HG03060 (cell line): ENCODE measurements around the gene LGR5.
"Not testable (repeated sequence)": the region's sequence is repeated elsewhere in the genome, so short reads cannot be mapped to it uniquely, and the experiment has no call there.

Source experiments
- ATAC-seq: cut with Tn5 transposase; IDR thresholded peaks from one replicate; pipeline ENCODE4 v1.9.1; 2021; ENCODE audit warnings: low read depth, moderate number of reproducible peaks; ENCODE audit not compliant: unreplicated experiment

Gene LGR5

DNA sequence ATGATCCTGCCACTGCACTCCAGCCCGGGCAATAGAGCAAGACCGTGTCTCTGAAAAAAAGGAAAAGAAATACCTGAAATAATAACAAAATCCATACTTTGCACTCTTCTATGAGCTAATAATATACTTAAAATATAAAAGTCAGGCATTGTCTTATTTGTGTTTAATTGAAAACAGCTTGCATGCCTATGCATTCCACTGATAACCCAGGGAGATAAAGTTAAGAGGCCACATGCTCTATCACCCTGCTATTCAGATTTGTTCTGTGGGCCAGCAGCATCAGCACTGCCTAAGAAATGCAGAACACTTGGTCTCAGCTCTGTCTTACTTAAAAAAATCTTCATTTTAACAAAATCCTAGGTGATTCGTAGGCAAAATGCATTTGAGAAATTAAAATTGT, 99.2 kb downstream of the LGR5 start:
- no peak for ATAC-seq

DNA sequence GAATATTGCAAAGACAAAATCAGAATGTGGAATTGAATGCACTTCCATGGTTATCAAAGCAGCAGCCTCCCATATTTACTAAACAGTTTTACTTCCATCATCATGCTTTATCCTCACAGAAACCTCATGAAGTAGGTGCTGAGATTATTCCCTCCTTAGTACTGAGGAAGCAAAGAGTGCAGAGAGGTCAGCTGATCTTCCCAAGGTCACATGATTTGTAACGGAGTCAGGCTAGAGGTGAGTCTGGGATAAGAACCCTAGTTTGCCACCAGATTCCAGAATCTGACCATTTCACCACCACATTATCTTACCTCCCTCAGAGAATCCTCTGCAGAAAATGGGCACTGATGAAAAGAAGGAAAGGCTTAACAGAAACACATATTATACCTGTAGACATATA, 102.0 kb downstream of the LGR5 start:
- ATAC-seq, result no peak

DNA sequence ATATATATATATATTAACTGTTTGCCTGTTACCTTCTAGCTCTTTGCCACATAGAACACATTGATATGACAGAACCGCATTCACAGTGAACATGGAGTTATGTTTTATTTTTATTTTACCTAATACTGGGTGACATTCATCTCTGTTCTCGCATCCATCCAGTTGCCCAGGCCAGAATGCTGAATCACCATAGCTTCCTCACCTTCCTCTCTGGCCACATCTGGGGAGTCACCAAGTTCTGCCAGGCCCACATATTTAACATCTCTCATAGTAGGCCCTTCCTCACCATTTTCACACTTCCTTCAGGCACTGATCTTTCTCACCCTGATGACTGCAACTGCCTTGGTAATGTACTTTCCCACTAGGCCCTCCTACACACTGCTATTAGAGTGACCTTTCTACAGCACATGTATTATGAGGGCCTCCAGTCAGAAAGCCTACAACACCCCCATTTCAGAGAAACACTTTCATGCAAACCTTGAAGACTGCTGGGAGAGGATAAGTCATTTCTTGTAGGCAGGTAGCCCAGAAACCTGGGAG, 106.8 kb downstream of the LGR5 start:
- ATAC-seq, result no peak

DNA sequence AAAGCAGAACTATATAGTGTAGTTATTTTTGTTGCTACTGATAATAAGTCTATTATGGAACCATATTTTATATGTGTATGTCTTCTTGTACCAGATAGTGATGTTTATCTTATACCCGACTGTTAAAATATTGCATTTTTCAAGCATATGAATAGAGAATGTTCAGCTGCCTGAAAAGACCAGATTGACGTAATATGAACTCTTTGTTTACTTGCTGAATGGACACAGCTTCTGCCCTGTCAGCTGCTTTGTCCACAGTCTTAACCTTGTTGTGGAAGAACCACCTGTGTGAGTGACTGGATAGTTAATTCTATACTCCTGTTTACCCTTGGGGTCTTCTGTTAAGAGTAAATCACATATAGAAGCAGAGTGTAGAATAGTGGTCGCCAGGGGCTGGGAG, 109.3 kb downstream of the LGR5 start:
- no peak for ATAC-seq

DNA sequence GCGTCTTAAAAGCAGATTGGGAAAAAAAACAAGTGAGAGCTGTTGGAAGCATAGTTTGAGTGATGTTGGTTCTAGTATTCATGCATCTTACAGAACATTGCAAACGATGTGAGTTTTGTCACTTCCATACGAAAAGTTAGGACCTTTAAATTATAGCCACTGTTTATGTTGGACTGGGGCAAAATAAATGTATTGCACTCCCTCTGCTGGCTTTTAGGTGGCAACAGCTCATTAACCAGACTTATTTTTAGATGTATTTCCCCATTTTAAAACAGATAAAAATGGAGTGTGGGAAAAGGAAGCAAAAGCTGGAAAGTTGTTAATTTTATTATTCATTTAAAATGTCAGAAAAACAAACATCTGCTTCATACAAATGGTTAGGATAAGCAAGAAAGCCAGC, 111.9 kb downstream of the LGR5 start:
- no peak for ATAC-seq

DNA sequence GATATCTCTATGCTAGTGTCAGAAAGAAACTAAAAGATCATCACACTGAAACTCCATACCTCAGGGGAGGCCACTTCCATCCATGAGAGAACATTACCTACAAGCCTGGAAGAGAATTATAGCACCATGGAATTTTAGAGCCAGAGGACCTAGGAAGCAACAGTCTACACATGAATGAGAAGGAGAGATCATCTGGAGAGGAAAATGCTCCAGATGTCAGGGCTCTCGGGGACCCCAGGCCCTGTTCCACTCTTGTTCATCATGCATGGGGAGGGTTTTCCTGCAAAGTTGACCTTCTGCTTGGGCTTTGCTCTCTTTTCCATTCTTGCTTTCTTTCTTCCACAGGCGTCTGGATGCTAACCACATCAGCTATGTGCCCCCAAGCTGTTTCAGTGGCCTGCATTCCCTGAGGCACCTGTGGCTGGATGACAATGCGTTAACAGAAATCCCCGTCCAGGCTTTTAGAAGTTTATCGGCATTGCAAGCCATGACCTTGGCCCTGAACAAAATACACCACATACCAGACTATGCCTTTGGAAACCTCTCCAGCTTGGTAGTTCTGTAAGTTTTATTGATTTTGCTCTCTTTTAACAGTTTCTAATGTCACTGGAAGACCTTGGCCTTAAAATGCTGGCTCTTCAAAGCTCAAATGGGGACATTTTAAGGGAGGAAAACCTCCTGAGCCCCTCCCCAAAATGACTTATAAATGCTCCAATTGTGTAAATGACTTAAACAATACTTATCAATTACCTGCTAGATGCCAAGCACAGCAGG, 113.3 kb downstream of the LGR5 start:
- no peak for ATAC-seq

DNA sequence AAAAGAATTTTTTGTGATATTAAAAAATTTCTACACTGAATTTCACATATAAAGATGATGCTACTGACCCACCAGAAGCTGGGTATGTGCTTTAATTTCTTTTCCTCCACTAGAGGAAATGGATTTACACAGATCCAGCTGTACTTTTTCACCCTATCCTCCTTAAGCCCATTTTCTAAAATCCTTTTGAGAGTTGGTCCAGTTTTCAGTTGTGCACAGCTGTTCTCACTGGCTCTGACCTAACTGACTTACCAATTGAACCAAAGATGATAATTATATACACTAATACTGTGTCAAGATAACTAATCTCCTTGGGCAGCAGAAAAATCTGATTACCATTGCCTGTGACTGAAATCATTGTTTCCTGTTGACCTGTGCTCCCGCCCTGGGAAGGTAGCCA, 115.6 kb downstream of the LGR5 start:
- no peak for ATAC-seq

DNA sequence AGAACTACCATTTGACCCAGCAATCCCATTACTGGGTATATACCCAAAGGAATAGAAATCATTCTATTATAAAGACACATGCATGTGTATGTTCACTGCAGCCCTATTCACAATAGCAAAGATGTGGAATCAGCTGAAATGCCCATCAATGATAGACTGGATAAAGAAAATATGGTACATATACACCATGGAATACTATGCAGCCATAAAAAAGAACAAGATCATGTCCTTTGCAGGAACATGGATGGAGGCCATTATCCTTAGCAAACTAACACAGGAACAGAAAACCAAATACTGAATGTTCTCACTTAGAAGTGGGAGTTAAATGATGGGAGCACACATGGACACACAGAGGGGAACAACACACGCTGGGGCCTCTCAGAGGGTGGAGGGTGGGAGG, 116.2 kb downstream of the LGR5 start:
- not testable (repeated sequence) for ATAC-seq

DNA sequence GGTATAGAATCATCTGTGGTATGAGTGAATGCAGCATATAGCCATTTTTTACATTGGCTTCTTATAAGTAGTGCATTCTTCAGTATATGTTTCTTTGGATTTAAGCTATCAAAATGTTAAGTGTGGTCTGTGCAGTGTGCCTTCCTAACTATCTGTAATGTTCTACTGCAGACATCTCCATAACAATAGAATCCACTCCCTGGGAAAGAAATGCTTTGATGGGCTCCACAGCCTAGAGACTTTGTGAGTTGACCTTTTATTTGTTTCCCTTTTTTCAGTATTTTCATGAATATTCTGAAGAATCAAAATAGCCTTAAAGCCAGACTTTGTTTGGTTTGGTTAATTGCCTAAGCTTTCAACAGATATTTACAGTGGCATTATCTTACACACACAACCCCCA, 116.8 kb downstream of the LGR5 start:
- no peak for ATAC-seq

DNA sequence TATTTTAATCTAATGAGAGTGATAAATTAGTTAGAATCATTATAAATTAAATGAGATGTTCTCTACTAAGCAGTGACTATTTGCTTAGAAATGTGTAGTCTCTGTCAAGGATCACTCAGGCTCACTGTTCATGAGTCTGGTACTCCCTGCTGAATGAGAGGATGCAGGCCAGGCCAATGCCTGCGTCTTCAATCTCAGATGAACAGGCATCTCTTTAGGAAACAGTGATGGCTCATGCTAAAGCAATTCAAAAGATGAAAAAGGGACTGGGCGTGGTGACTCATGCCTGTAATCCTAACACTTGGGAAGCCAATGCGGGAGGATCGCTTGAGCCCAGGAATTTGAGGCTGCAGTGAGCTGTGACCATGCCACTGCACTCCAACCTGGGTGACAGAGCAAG, 117.3 kb downstream of the LGR5 start:
- ATAC-seq, result no peak

DNA sequence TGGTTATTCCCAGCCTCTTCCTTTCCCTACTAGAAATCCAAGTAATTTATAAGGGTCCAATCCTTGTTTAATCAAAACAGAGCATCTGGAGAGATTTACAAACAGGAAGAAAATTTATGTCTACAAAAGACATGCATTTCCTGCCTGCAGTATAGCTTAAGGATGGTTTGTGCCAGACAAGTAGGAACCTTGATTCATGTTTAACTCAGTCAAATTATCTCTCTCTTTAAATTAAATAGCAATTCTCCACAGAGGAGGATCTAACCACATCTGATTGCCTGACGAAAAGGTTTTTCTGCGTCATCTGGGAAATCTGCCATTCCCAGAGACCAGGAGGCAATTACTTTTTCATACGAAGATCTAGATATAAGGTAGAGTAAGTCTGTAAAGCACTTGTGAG, 118.8 kb downstream of the LGR5 start:
- ATAC-seq, result no peak

DNA sequence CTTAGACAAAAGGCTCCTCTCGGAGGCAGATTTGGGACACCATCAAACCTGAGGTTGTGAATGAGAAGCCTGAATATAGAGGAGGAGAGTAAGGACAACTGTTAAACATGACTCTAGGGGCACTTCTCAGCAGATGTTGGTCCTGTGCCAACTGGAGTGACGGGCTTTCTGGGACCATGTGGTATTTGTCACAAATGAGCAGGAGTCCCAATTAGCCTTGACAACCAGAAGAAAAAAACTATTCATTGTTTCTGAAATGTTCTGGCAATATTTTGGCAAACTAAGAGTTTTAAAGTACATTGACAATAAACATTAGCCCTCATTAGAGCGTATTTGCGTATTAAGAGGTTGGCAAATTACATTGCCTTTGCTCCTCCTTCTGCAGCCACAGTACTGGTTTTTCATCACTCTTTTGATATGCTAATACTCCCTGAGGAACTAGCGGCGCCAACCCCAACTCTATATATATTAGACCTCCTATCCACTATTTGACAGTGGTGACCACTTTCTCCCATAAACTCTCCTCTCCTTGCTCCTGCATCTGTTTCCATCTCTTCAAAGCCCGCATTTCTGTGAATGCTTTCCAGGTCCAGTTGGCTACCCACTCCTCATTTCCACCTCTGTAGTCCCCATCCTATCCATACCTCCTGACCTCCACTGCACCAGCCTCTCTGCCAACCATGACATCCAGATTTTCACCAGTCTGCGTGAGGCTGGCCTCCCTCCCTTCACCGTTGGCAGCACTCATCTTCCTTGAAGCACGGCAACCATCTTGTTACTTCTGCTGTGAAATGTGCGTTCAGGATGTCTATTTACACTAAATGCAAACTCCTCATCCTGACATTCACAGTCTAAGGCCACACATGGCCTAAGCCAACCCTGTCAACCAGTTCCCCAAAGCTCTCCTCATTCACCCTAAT, 123.3 kb downstream of the LGR5 start:
- ATAC-seq, result no peak

DNA sequence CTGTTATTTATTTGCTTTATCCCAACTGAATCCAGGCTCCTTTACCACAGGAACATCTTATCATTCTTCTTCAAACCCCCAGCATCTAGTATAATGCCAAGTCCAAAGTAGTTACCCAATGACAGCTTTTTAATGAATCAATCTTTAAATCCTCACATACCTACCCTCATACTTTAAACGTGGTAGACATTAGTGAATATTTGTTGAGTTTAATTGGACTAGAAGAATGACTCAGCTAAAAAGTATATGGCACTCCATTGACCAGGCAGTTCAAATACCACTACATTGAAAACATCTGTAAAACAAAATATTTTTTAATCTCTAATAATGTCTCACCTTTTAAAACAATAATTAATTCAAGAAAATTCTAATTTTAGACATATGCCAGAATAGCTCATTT, 125.9 kb downstream of the LGR5 start:
- no peak for ATAC-seq

DNA sequence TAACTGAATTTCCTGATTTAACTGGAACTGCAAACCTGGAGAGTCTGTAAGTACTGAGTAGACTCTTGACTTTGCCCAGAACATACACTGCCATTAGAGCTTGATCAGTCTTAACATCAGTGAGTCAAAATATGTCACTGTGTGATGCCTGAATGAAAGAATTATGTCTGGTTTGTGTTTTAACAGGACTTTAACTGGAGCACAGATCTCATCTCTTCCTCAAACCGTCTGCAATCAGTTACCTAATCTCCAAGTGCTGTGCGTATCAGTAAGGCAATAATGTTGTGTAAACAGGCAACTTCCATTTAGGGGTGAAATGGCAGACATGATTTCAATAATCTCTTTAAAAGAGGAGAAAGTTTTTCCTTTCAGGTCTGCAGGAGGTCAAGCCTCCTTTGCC, 127.1 kb downstream of the LGR5 start:
- ATAC-seq, result no peak

DNA sequence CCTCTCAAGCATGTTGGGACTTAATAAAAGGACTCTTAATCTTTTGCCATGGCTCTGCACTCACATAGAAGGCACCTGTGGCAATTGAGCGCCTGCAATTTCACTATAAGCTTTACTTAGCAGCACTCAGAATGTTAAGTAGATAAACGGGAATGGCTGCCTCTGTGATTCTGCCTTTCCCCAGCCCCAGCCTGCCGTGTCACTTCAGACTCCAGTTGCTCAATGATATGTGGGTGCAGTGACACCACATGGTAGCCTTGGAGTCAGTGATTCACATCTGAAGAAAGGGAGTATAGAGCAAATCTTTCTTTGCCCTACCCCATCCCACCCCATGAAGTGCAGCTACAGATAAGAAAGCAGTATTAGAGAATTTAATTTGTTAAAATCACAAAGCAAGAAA, 127.9 kb downstream of the LGR5 start:
- ATAC-seq, result no peak

DNA sequence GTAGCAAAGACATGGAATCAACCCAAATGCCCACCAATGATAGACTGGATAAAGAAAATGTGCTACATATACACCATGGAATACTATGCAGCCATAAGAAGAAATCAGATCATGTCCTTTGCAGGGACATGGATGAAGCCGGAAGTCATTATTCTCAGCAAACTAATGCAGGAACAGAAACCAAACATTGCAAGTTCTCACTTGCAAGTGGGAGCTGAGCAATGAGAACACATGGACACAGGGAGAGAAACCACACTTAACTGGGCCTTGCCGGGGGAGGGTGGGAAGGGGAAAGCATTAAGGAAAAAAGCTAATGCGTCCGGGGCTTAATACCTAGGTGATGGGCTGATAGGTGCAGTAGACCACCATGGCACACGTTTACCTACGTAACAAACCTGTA, 130.3 kb downstream of the LGR5 start:
- ATAC-seq, result not testable (repeated sequence)

DNA sequence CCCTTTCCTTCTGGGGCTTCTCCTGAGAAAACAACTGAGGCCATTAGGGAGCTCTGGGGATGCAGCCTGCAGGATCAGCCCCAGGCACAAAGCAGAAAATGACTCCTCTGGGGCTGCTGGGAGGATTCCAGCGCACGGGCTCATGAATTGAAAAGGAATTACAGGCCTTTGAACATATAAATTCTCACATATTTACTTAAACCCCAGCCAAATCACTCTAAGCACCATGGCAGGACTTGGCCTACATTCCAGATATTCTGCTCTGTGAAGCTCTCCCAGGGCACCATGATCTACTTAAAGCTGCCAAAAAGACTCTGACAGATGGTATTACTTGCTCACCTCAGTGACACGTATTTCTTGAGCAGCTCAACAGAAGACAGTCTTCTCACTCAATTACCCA, 136.9 kb downstream of the LGR5 start:
- ATAC-seq, result no peak

DNA sequence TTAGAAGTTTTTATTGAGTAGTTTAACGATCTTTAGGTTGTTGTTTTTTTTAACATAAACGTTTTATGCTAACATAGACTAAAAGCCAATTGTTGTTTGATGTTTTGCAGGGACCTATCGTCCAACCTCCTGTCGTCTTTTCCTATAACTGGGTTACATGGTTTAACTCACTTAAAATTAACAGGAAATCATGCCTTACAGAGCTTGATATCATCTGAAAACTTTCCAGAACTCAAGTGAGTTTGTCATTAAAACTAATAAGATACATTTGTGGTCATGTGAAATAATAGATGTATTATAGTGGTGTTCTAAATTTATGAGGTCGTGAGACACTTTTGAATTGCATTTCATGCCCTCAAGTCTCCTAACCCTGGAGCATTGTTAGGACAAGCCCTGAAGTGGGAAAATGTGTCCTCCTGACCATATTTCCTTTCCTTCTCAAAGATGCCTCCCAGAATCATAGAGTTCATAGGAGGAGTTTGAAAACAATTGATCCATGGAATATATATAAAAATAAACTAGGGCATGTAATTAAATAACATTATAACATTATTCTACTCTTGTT, 139.2 kb downstream of the LGR5 start:
- ATAC-seq, result no peak

DNA sequence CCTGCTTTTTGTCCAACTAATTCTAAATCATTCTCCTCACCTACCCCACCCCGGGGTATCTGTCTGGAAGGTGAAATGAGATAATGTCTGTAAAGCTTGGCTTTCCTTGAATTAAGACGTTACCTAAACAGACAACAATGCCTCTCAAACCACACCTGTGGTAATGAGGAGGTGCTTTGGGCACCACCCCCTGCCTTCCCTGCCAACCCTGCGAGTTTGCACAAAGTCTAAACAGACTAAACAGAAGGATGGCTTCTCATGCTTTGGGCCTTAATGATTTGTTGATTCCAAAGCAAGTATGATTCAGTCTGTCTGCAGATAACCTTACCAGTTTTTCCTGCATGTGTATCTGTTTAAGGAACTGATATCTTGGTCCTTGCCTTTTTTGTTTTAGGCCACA, 141.6 kb downstream of the LGR5 start:
- ATAC-seq, result no peak

DNA sequence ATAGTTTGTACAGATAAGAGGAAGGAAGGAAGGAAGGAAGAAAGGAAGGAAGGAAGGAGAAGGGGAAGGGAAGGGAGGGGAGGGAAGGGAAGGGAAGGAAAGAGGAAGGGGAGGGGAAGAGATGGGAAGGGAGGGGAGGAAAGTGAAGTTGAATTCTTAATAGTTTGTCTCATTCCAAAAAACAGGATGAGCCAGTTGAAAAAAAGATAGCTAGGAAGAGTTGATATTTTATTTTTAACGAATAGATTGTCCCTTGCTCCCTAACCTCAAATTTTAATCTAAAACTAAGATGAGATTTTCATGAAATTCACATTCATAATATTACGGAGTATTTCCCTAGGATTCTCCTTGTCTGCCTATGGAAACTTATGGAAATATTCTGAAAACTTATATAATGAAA, 143.3 kb downstream of the LGR5 start:
- ATAC-seq, result no peak

DNA sequence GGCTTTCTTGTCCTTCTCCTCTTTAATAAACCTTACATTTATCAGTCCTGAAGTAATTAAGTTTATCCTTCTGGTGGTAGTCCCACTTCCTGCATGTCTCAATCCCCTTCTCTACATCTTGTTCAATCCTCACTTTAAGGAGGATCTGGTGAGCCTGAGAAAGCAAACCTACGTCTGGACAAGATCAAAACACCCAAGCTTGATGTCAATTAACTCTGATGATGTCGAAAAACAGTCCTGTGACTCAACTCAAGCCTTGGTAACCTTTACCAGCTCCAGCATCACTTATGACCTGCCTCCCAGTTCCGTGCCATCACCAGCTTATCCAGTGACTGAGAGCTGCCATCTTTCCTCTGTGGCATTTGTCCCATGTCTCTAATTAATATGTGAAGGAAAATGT, 144.8 kb downstream of the LGR5 start:
- ATAC-seq, result no peak
